ENCODE results near the gene CMTM6.
"Not testable (repeated sequence)": the region's sequence is repeated elsewhere in the genome, so short reads cannot be mapped to it uniquely, and the experiment has no call there.

The CMTM6 gene

DNA sequence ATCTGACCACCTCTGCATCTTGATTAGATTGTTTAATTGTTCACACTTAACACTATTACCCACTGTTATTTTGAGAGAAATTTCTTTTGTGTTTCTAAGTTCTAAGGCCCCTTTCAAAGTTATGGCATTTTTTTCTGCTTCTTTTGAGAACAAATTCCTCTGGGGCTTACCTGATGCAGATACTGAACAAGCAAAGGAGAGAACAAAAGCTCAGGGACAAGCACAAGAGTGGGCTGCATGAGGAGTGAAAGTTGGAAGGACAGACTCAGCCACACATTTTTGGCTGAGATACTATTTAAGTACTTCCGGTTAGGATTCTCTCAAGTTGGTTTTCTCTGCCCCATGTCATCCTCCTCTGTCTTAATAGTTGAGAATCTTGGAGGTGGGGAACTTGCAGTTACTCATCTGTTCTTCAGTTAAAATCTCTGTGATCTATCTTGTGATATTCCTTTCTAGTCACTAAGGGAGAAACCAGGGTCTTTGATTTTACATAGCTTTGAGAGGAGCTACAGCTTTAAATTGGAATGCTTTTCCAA is 54.7 kb downstream of the CMTM6 start:
- no peak for DNase-seq (ENCODE audit: low spot score)

DNA sequence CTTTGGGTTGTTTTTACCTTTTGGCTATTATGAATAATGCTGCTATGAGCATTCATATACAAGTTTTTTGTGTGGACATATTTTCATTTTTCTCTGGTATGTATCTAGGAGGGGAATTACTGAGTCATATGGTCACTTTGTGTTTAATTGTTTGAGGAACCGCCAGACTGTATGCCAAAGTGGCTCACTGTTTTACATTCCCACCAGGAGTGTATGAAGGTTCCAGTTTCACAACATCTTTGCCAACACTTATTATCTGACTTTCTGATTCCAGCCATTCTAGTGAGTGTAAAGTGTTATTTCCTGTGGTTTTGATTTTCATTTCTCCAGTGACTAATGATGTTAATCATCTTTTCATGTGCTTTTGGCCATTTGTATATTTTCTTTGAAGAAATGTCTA is 59.2 kb downstream of the CMTM6 start:
- DNase-seq (ENCODE audit: low spot score) = no peak

DNA sequence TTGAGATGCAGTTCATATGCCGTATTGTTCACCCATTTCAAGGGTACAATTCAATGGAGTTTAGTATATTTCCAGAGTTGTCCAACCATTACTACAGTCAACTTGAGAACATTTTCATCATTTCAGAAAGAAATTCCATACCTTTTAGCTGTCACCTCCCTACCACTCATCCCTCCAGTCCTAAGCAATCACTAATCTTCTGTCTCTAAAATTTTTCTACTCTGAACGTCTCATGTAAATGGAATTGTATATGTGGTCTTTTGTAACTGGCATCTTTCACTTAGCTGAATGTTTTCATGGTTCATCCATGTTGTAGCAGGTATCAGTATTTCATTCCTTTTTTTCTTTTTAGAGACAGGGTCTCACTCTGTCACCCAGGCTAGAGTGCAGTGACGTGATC is 59.9 kb downstream of the CMTM6 start:
- no peak for DNase-seq (ENCODE audit: low spot score)

DNA sequence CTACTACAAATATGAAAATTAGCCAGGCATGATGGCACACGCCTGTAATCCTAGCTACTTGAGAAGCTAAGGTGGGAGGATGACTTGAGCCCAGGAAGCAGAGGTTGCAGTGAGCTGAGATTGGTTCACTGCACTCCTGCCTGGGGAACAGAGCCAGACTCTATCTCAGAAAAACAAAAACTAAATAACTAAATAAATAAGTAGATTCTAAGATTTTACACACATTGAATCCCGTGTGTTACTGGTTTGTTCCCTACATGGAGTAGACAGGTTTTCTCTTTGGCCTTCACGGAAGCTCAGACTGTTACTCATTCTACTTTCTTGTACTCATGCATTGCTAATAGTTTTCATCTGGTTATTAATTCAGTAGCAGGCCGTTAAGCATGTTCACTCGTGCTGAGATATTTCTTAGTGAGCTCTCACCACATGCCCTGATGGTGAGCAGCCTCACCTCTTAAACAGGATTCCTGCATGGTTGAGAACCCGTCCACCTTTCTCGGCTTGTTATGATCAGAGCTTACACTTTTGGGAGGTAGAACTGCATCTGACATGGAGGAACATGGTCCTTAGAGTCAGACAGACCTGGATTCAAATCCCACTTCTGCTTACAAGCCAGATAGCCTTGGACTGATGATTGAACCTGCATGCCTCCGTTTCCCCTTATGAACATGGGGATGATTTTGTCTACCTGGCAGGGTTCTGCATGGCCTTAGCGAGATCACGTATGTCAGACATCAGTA is 61.9 kb downstream of the CMTM6 start:
- no peak for DNase-seq (ENCODE audit: low spot score)

DNA sequence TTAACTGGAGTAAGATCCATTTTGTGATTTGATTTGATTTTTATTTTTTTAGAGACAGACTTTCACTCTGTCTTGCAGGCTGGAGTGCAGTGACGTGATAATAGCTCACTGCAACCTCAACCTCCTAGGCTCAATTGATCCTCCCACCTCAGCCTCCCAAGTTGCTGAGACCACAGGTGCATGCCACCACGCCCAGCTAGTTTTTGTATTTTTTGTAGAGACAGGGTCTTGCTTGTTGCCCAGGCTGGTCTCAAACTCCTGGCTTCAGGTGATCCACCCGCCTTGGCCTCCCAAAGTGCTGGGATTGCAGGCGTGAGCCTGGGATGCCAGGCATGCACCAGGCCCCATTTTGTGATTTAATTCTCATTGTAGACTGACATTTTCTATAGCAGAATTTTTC is 63.2 kb downstream of the CMTM6 start:
- DNase-seq (ENCODE audit: low spot score) = not testable (repeated sequence)

DNA sequence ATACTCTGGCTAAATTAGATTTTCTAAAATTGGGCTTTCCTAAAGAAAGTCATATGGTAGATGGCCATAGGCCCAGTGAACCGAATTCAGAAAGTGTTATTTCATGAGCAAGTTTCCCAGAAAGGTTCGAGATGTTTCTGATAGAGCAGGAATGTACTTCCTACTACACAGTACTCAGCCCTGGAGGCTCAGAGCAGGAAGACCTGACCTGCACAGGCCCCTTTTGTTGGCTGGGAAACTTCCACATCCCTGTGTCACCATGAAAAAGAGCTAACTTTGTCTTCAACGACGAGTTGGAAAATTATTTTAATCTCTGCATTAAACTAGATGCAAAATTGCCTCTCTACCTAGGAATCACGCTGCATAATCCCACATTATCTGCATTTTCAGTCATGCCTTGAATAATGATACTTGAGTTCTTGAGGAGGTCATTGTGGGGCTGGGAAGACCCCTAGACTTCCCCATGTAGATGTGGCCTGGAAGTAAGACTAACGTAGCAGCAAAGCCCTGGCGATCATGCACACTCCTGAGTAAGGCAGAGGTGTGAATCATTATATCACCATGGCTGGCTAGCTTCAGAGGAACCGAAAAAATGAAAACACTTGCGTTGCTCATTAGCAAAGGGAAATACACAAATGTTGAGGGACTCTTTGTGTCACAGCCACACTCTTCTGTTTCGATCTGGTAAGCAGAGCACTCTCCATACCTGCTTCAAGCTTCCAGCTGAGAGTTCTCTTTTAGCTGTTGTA is 63.9 kb downstream of the CMTM6 start:
- DNase-seq (ENCODE audit: low spot score) = no peak

DNA sequence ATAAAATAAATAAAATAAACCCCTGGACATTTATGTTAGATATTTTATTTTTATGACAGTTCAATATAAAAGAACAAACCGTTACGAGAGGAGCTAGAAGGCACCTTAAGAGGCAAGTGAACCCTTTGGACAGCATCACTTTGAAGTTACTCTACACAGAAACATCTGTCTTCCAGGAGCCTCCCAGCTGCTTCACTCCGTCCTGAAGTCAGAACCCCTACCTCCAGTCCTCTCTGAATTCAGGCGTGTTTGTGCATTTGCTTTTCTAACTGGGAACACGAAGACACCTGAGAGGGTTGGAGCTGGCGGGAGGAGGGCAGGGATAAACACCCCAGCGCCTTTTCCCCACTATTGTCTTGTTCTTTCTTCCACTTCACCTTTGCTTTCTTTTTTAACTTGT is 64.8 kb downstream of the CMTM6 start:
- DNase-seq (ENCODE audit: low spot score) = no peak

DNA sequence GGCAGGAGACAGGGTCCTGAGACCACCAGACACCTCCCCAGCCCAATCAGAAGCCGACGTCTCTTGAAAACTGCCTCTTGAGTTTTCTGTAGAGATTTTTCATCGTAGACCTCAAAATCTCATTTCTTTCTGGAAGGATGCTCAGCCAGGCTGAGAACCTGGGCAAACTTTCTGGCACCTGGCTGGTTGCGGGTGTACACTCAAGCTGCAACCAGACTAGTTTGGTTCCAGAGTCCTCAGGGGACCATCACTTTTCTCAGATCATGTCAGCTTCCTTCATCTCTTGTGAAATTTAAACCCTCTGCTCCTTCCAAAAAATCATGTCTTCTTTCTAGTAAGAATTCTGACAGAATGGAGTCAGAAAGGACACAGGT is 65.8 kb downstream of the CMTM6 start:
- no peak for DNase-seq (ENCODE audit: low spot score)

DNA sequence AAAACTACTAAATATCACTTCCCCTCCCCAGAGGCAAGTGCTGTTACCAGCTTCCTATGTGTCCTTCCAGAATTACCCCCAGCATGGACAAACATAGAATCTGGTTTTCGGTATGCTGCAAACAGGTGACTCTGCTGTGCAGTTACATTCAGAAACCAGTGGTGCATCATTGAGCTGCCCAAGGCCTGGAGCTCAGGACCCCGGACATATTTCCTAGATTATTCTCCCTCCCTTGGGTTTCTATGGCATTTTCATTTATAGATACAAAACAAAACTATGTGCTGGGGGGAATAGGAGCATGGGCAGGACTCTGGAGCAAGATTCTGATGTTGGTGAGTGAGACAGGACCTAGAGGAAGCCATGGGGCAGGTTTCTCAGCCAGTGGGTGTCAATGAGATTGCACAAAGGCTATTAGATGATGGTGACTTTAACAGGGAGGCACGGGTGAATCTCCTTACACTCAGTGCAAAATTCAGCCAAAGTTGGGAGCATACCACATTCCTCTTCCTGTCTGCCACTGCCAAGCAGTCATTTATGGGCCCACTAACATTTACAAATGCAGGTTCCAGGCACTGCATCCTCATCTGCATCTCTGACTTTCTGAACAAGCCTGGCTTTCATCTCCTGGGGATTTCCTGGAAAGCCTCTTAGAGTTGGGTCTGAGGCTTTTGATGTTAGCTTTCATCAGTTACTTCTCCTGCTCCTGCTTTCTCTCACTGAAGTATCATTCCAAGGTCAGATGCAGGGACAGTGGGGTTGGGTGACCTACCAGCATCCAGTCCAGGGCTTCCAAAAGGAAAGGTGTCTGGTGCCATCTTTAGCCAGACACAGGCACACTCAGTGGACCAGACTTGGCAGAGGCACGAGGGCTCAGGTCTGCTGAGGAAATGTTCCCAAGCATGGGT is 66.5 kb downstream of the CMTM6 start:
- DNase-seq (ENCODE audit: low spot score) = no peak

DNA sequence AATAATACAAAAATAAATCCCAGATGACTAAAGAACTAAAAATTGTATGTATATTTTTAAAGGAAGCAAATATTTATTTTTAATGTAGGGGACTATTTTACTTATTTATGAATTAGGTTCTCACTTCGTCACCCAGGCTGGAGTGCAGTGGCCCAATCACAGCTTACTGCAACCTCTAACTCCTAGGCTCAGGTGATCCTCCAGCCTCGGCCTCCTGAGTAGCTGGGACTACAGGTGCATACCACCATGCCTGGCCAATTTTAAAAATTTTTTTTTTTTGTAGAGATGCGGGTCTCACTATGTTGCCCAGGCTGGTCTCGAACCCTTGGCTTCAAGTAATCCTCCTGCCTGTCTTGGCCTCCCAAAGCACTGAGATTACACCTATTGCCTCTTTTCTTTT is 68.4 kb downstream of the CMTM6 start:
- DNase-seq (ENCODE audit: low spot score) = no peak

DNA sequence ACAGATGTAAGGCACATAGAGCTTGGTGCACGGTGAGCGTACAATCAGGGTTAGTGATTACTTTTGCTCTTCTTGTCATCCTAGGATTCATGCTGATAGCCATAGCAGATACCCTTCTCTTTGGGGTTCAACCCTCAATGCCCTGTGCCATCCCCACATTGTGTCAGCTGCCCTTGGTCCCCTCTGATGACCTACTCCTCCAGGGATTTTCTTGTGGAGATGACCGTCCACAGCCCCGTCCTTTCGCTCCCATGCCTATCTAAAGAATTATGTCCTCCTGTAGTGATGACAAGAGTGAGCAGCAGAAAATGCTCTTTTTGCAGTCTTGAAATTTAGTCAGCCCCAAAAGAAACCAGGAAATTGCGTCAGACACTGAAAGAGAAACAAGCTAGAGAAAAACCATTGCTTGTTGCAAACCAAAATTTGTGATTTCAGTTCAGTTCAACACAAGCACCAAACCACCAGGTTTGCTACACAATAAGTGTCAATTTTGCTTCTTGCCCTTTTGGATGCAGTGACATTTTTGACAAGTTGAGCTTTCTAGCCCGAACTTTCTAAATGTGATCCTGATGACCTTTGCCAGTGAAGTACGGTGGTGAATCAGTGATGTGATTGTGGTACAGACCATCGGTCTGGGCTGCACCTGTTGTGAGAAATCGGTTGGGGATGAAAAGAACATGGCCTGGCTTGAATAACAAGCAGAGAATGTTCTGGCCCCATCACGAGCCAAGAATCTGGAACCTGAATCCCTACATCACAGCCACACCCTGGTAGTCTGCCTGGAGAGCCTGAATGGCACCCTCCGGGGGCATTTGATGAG is 69.7 kb downstream of the CMTM6 start:
- no peak for DNase-seq (ENCODE audit: low spot score)

DNA sequence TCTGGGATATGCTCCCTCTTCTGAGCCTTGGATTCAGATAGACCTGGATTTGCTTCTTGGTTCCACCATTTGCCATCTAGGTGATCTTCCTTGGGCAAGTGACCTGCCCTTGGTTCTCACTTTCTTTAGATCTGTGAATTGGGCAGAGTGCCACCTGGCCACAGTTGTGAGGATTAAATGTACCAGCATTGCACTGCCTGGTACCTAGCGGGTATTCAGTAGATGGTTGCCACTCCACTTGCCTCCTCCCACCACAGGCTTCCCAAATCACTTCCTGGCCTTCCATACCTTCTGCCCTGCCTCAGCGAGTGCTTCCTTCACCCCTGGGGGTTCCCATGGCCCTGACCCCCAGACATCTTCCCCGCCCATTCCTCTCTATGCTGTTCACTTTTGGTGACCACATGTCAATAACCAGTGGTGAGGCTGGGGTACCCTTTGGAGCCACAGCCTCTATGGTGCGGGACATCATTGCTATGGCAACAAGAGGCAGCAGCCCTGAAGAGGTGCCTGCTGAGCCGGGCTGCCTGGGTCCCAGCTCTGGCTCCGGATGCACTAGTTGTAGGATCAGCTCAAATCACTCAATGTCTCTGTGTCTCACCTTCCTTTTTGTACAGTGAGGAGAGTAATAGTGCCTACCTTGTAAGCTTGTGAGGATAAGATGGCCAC is 70.5 kb downstream of the CMTM6 start:
- no peak for DNase-seq (ENCODE audit: low spot score)

DNA sequence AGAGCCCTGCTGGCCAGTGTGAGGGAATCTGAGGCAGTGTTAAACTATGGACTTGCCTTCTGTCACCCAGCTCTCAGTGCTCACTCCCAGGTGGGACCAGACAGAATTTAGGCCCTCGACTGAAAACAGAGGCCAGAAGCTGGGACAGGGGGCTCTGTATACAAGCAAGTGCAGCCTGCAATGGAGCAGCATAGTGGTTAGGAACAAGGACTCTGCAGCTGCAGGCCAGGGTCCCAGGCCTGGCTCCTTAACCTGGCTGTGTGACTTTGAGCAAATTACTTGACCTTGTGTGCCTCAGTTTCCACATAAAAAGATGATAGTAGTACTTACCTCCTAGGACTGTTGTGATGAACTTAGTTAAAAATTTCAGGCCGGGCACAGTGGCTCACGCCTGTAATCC is 71.2 kb downstream of the CMTM6 start:
- no peak for DNase-seq (ENCODE audit: low spot score)
